Measurements from ENCODE around the gene TOM1. TPM values are rescaled to one million over a fixed set of nuclear protein-coding genes. Genes with fewer than 3 reads are reported as not detected.
A peak's percentile ranks its signal among the peaks of the same experiment; 100 is the strongest.

TOM1 gene
- total and polyA plus RNA-seq, 2 donors (not counting 1 experiment from before 2014, with no cell fraction given): 25.3 to 53.2 TPM

- Mint-ChIP-seq H3K27me3 (no peaks in the 10 kb centered on the region), H3K9me3 (ENCODE audit: insufficient read depth) (no peaks in the 10 kb centered on the region), H3K4me1 (peaks cover 9% of the 10 kb centered on the region), H3K4me3 (no peak overlapping the region), H3K27ac (no peak overlapping the region)
- Histone ChIP-seq H4K20me1 (ENCODE audit: control insufficient read depth, insufficient read depth, low read length, poor library complexity, severe bottlenecking) (no peaks in the 10 kb centered on the region), H3K4me3 (ENCODE audit: control extremely low read depth in 1 of 5, extremely low read depth in 1 of 5, insufficient read depth in 1 of 5, low read depth in 2 of 5, low read length in 4 of 5) (no peak overlapping the region), H3K4me1 (ENCODE audit: control insufficient read depth in 2 of 2, insufficient read depth in 2 of 2, low read length in 2 of 2) (peaks cover 0 to 13% of the 10 kb centered on the region in 2 donors), H3K9me3 (ENCODE audit: control extremely low read depth in 1 of 3, control insufficient read depth in 2 of 3, insufficient read depth in 1 of 3, low read length in 2 of 3) (no peaks in the 10 kb centered on the region), H3K27me3 (replicated peaks in 1 of 4; ENCODE audit: control extremely low read depth in 1 of 4, control insufficient read depth in 3 of 4, insufficient read depth in 4 of 4, low read length in 3 of 4) (no peaks in the 10 kb centered on the region), H3K36me3 (replicated peaks in 1 of 2; ENCODE audit: control extremely low read depth in 1 of 2, control insufficient read depth in 1 of 2, extremely low read depth in 1 of 2, insufficient read depth in 2 of 2, low read length in 1 of 2) (peaks cover 0 to 55% of the 10 kb centered on the region in 2 experiments), H2AFZ (ENCODE audit: insufficient read depth, low read depth, low read length, poor library complexity, severe bottlenecking) (no peak overlapping the region), H3K79me2 (ENCODE audit: control insufficient read depth, insufficient read depth, low read length) (no peaks in the 10 kb centered on the region), H3K27ac (ENCODE audit: low read length in 2 of 2) (no peak overlapping the region), H3K4me2 (replicated peaks; ENCODE audit: low read depth, low read length, poor library complexity, severe bottlenecking) (no peak overlapping the region), H3K9ac (ENCODE audit: low read length) (no peak overlapping the region)
- ATAC-seq (ENCODE audit: low read depth) (no peak), DNase-seq (no peak)
- intact Hi-C loops (cut with micrococcal nuclease): no loop called here
- TF ChIP-seq, protein P1, sequence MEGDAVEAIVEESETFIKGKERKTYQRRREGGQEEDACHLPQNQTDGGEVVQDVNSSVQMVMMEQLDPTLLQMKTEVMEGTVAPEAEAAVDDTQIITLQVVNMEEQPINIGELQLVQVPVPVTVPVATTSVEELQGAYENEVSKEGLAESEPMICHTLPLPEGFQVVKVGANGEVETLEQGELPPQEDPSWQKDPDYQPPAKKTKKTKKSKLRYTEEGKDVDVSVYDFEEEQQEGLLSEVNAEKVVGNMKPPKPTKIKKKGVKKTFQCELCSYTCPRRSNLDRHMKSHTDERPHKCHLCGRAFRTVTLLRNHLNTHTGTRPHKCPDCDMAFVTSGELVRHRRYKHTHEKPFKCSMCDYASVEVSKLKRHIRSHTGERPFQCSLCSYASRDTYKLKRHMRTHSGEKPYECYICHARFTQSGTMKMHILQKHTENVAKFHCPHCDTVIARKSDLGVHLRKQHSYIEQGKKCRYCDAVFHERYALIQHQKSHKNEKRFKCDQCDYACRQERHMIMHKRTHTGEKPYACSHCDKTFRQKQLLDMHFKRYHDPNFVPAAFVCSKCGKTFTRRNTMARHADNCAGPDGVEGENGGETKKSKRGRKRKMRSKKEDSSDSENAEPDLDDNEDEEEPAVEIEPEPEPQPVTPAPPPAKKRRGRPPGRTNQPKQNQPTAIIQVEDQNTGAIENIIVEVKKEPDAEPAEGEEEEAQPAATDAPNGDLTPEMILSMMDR (IDR thresholded peaks at IDR 0.05): no peak
- TF ChIP-seq EZH2 (IDR thresholded peaks at IDR 0.05; ENCODE audit: borderline replicate concordance, insufficient read depth, low read depth, low read length, poor library complexity, severe bottlenecking): no peak
- ChIA-PET POLR2A (no interaction called here), CTCF (interaction anchor here (1.0 to 1.6 kb wide), 2 partner anchors 13 to 247 kb away, joined by 3 to 4 read pairs; no protein-coding TSS in a partner anchor)
- 93% methylated on average over 12 of the region's 12 CpGs for WGBS (ENCODE audit: insufficient coverage)
These were observed 36.5 kb downstream of the TOM1 start for GRCh38 chr22:35335936-35336781.

- TF ChIP-seq, protein P1 (IDR thresholded peaks at IDR 0.05): no peak
- TF ChIP-seq EZH2 (IDR thresholded peaks at IDR 0.05; ENCODE audit: borderline replicate concordance, insufficient read depth, low read depth, low read length, poor library complexity, severe bottlenecking): no peak
- ChIA-PET CTCF (interaction anchor here (0.5 to 0.9 kb wide), 2 partner anchors 39 to 1150 kb away, joined by 3 to 4 read pairs; no protein-coding TSS in a partner anchor), POLR2A (no interaction called here)
- no peak overlapping the region for H3K4me3 Mint-ChIP-seq
- no peak overlapping the region for H3K27ac ChIP-seq (ENCODE audit: low read length in 2 of 2)
- DNase-seq (no peak), ATAC-seq (ENCODE audit: low read depth) (peak; percentile 37)
- H3K27ac Mint-ChIP-seq: peak overlapping the region; percentile 41
- no peaks in the 10 kb centered on the region for H3K9me3 ChIP-seq (ENCODE audit: control extremely low read depth in 1 of 3, control insufficient read depth in 2 of 3, insufficient read depth in 1 of 3, low read length in 2 of 3)
- no peaks in the 10 kb centered on the region for H4K20me1 ChIP-seq (ENCODE audit: control insufficient read depth, insufficient read depth, low read length, poor library complexity, severe bottlenecking)
- peaks cover 0 to 18% of the 10 kb centered on the region in 2 donors for H3K4me1 ChIP-seq (ENCODE audit: control insufficient read depth in 2 of 2, insufficient read depth in 2 of 2, low read length in 2 of 2)
- intact Hi-C loops (cut with micrococcal nuclease): no loop called here
- peaks cover 17% of the 10 kb centered on the region for H3K4me1 Mint-ChIP-seq
- no peak overlapping the region for H3K4me2 ChIP-seq (replicated peaks; ENCODE audit: low read depth, low read length, poor library complexity, severe bottlenecking)
- no peak overlapping the region for H3K9ac ChIP-seq (ENCODE audit: low read length)
- WGBS (ENCODE audit: insufficient coverage): 84% methylated on average over 3 of the region's 4 CpGs
- H3K79me2 ChIP-seq (ENCODE audit: control insufficient read depth, insufficient read depth, low read length): no peaks in the 10 kb centered on the region
- no peaks in the 10 kb centered on the region for H3K9me3 Mint-ChIP-seq (ENCODE audit: insufficient read depth)
- H3K27me3 ChIP-seq (replicated peaks in 1 of 4; ENCODE audit: control extremely low read depth in 1 of 4, control insufficient read depth in 3 of 4, insufficient read depth in 4 of 4, low read length in 3 of 4): no peaks in the 10 kb centered on the region
- no peak overlapping the region for H3K4me3 ChIP-seq (ENCODE audit: control extremely low read depth in 1 of 5, extremely low read depth in 1 of 5, insufficient read depth in 1 of 5, low read depth in 2 of 5, low read length in 4 of 5)
- H3K36me3 ChIP-seq (replicated peaks in 1 of 2; ENCODE audit: control extremely low read depth in 1 of 2, control insufficient read depth in 1 of 2, extremely low read depth in 1 of 2, insufficient read depth in 2 of 2, low read length in 1 of 2): peaks cover 0 to 50% of the 10 kb centered on the region in 2 experiments
- H2AFZ ChIP-seq (ENCODE audit: insufficient read depth, low read depth, low read length, poor library complexity, severe bottlenecking): no peak overlapping the region
- H3K27me3 Mint-ChIP-seq: no peaks in the 10 kb centered on the region
These were observed 38.2 kb downstream of the TOM1 start for GRCh38 chr22:35337932-35338331.

All from B cell (primary cell).